ENCODE measurements around the gene SDK1. TPM values are rescaled to one million over a fixed set of nuclear protein-coding genes. Genes with fewer than 3 reads are reported as not detected.

Gene SDK1
- total RNA-seq, 2 experiments from 2014 or later, result 0.19 to 0.36 TPM

DNA sequence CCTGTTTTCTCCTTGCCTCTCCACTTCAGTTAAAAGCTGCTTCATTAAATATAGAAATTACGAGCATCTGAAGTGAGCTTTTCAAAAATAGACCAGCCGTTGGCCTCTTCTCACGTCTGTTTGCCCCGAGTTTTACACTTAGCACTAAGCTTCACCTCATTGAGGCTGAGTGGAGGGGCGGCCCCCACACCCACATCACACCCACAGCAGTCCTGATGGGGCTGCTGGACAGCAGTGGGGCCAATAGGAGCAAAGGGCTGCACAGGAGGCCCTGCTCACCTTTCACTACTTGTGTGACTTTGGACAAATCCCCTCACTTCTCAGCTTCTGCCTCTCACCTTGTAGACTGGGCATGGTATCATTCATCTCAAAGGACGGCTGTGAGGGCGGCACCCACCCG, 677.8 kb downstream of the SDK1 start:
- intact Hi-C loops (cut with micrococcal nuclease; ENCODE audit: unreplicated experiment), result no loop called here
- no peaks in the 10 kb centered on the region for H3K9me2 ChIP-seq (ENCODE audit: insufficient read depth, low read length)
- no peak for TF ChIP-seq EZH2phosphoT487 (IDR thresholded peaks at IDR 0.05; ENCODE audit: borderline replicate concordance, low read depth, low read length)
- TF ChIP-seq, protein P1, sequence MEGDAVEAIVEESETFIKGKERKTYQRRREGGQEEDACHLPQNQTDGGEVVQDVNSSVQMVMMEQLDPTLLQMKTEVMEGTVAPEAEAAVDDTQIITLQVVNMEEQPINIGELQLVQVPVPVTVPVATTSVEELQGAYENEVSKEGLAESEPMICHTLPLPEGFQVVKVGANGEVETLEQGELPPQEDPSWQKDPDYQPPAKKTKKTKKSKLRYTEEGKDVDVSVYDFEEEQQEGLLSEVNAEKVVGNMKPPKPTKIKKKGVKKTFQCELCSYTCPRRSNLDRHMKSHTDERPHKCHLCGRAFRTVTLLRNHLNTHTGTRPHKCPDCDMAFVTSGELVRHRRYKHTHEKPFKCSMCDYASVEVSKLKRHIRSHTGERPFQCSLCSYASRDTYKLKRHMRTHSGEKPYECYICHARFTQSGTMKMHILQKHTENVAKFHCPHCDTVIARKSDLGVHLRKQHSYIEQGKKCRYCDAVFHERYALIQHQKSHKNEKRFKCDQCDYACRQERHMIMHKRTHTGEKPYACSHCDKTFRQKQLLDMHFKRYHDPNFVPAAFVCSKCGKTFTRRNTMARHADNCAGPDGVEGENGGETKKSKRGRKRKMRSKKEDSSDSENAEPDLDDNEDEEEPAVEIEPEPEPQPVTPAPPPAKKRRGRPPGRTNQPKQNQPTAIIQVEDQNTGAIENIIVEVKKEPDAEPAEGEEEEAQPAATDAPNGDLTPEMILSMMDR (conservative IDR thresholded peaks at IDR 0.05; ENCODE audit: low read length), result no peak
- H3K4me3 ChIP-seq (ENCODE audit: low read depth, low read length, poor library complexity, severe bottlenecking), result no peak overlapping the region
- no peak for DNase-seq (ENCODE audit: low spot score)
- no peak overlapping the region for H2AFZ ChIP-seq (ENCODE audit: low read length)
- no peaks in the 10 kb centered on the region for H4K20me1 ChIP-seq (ENCODE audit: insufficient read depth, low read length)
- H3K36me3 ChIP-seq (ENCODE audit: insufficient read depth, low read length), result no peaks in the 10 kb centered on the region
- H3K27ac ChIP-seq (ENCODE audit: low read depth, low read length, poor library complexity, severe bottlenecking), result no peak overlapping the region
- H3K9me3 ChIP-seq (ENCODE audit: low read length), result no peaks in the 10 kb centered on the region
- no TSS peak for BruUV-seq (replicated peaks)
- CTCF ChIA-PET (ENCODE audit: unreplicated experiment), result no interaction called here
- POLR2A ChIA-PET, result interaction anchor here (0.7 kb wide), 1 partner anchor 1137 kb away, joined by 4 read pairs; no protein-coding TSS in a partner anchor
- no peaks in the 10 kb centered on the region for H3K4me1 ChIP-seq (ENCODE audit: insufficient read depth, low read length, poor library complexity, severe bottlenecking)
- H3K79me2 ChIP-seq (ENCODE audit: insufficient read depth, low read depth, low read length), result no peaks in the 10 kb centered on the region
- H3K4me2 ChIP-seq (ENCODE audit: low read length), result no peak overlapping the region

DNA sequence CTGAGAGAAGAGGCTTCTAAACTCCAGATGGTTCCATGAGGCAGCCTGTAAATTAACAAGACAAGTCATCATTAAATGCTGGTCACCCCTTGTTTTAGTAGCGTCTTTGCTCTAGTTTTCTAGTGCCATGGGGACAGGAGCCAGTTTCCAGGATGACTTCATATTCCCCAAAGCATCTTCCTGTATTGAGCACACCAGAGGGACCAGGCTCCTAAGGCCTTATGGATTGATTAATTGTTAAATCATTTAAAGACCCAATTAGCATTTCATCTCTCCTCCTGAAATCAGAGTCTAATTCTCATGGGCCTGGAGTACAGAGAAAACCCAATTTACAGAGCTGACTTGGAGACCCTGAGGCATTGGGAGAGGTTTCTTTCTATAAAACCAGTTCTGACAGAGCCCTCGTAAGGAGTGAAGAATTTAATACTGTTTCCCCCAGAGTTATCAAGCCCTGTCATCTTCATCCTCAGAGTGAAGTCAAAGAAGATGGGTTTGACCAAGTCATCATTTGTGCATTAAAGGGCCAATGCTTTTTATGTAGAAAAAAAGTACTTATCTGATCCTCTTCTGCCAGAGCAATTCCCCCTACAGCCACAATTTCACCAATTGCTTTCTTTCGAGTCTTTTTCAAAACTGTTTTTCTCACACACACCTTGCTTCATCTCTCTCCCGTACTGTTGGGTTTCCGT, 678.7 kb downstream of the SDK1 start:
- Histone ChIP-seq H3K4me1 (ENCODE audit: insufficient read depth, low read length, poor library complexity, severe bottlenecking) (no peaks in the 10 kb centered on the region), H3K27ac (ENCODE audit: low read depth, low read length, poor library complexity, severe bottlenecking) (no peak overlapping the region), H3K4me2 (ENCODE audit: low read length) (no peak overlapping the region), H3K79me2 (ENCODE audit: insufficient read depth, low read depth, low read length) (no peaks in the 10 kb centered on the region), H2AFZ (ENCODE audit: low read length) (no peak overlapping the region), H3K36me3 (ENCODE audit: insufficient read depth, low read length) (no peaks in the 10 kb centered on the region), H3K4me3 (ENCODE audit: low read depth, low read length, poor library complexity, severe bottlenecking) (no peak overlapping the region), H4K20me1 (ENCODE audit: insufficient read depth, low read length) (no peaks in the 10 kb centered on the region), H3K9me3 (ENCODE audit: low read length) (no peaks in the 10 kb centered on the region), H3K9me2 (ENCODE audit: insufficient read depth, low read length) (no peaks in the 10 kb centered on the region)
- DNase-seq (ENCODE audit: low spot score), result no peak
- intact Hi-C loops (cut with micrococcal nuclease; ENCODE audit: unreplicated experiment), result no loop called here
- ChIA-PET CTCF (ENCODE audit: unreplicated experiment) (no interaction called here), POLR2A (no interaction called here)
- TF ChIP-seq, protein P1 (conservative IDR thresholded peaks at IDR 0.05; ENCODE audit: low read length), result no peak
- no peak for TF ChIP-seq EZH2phosphoT487 (IDR thresholded peaks at IDR 0.05; ENCODE audit: borderline replicate concordance, low read depth, low read length)
- no TSS peak for BruUV-seq (replicated peaks)

DNA sequence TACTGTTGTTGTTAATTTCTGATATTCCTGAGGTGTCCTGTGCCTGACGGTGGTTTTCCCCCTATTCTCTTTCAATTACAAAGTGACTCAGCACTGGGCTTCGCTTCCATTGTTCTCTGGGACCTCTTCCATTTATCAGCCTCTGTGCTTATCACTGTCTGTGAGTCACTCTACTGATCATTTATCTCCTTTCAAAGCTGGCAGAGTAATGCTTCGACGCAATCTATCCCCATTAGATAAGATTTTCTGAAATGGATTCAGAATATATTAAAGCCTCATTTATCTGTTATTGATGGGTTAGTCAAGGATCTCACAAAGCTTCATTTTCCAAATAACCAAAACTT, 679.2 kb downstream of the SDK1 start:
- ChIA-PET CTCF (ENCODE audit: unreplicated experiment) (no interaction called here), POLR2A (no interaction called here)
- H3K9me2 ChIP-seq (ENCODE audit: insufficient read depth, low read length), result no peaks in the 10 kb centered on the region
- no peak overlapping the region for H3K4me3 ChIP-seq (ENCODE audit: low read depth, low read length, poor library complexity, severe bottlenecking)
- no peaks in the 10 kb centered on the region for H3K36me3 ChIP-seq (ENCODE audit: insufficient read depth, low read length)
- H3K4me2 ChIP-seq (ENCODE audit: low read length), result no peak overlapping the region
- intact Hi-C loops (cut with micrococcal nuclease; ENCODE audit: unreplicated experiment), result no loop called here
- no TSS peak for BruUV-seq (replicated peaks)
- no peak for DNase-seq (ENCODE audit: low spot score)
- no peaks in the 10 kb centered on the region for H3K4me1 ChIP-seq (ENCODE audit: insufficient read depth, low read length, poor library complexity, severe bottlenecking)
- H3K79me2 ChIP-seq (ENCODE audit: insufficient read depth, low read depth, low read length), result no peaks in the 10 kb centered on the region
- H4K20me1 ChIP-seq (ENCODE audit: insufficient read depth, low read length), result no peaks in the 10 kb centered on the region
- H3K9me3 ChIP-seq (ENCODE audit: low read length), result no peaks in the 10 kb centered on the region
- TF ChIP-seq, protein P1 (conservative IDR thresholded peaks at IDR 0.05; ENCODE audit: low read length), result no peak
- no peak for TF ChIP-seq EZH2phosphoT487 (IDR thresholded peaks at IDR 0.05; ENCODE audit: borderline replicate concordance, low read depth, low read length)
- H3K27ac ChIP-seq (ENCODE audit: low read depth, low read length, poor library complexity, severe bottlenecking), result no peak overlapping the region
- no peak overlapping the region for H2AFZ ChIP-seq (ENCODE audit: low read length)

All from OCI-LY7 (cell line).